Measurements from ENCODE around the gene ARAP1.

Gene ARAP1

GRCh38 chr11:72680624-72681158, 71.5 kb downstream of the ARAP1 start:
- DNase-seq (ENCODE audit: insufficient read length, low spot score) (no peak), FAIRE-seq (no peak)
- no peak for TF ChIP-seq CTCF (IDR thresholded peaks at IDR 0.05; ENCODE audit: insufficient read depth, missing control alignments)

GRCh38 chr11:72679869-72680268, 72.3 kb downstream of the ARAP1 start:
- TF ChIP-seq CTCF (IDR thresholded peaks at IDR 0.05; ENCODE audit: insufficient read depth, missing control alignments), result no peak
- FAIRE-seq (no peak), DNase-seq (ENCODE audit: insufficient read length, low spot score) (no peak)

GRCh38 chr11:72678524-72678923, 73.7 kb downstream of the ARAP1 start:
- TF ChIP-seq CTCF (IDR thresholded peaks at IDR 0.05; ENCODE audit: insufficient read depth, missing control alignments), result no peak
- FAIRE-seq, result no peak
- no peak for DNase-seq (ENCODE audit: insufficient read length, low spot score)

GRCh38 chr11:72676861-72677341, 75.3 kb downstream of the ARAP1 start:
- TF ChIP-seq CTCF (IDR thresholded peaks at IDR 0.05; ENCODE audit: insufficient read depth, missing control alignments), result no peak
- FAIRE-seq (no peak), DNase-seq (ENCODE audit: insufficient read length, low spot score) (no peak)

- FAIRE-seq (no peak), DNase-seq (ENCODE audit: insufficient read length, low spot score) (no peak)
- TF ChIP-seq CTCF (IDR thresholded peaks at IDR 0.05; ENCODE audit: insufficient read depth, missing control alignments), result no peak
Observed at GRCh38 chr11:72675221-72675620, 77.0 kb downstream of the ARAP1 start.

- FAIRE-seq (no peak), DNase-seq (ENCODE audit: insufficient read length, low spot score) (no peak)
- no peak for TF ChIP-seq CTCF (IDR thresholded peaks at IDR 0.05; ENCODE audit: insufficient read depth, missing control alignments)
Observed at GRCh38 chr11:72673943-72674828, 78.0 kb downstream of the ARAP1 start, which contains the start of gene PDE2A. Gene PDE2A (minus strand): TSS chr11:72674422. CDS start chr11:72674207, 215 bp downstream.
